ENCODE results near the gene METAP2. TPM values are rescaled to one million over a fixed set of nuclear protein-coding genes. Genes with fewer than 3 reads are reported as not detected.

Gene METAP2
- 63.3 to 75.5 TPM (median 73.0 TPM) in 3 replicates for total RNA-seq
- long read RNA-seq, transcript METAP2-210 (11 exons, 1,874 nt) = minor isoform, 10 of 97 reads
- long read RNA-seq, transcript METAP2-202 (11 exons, 3,601 nt) = major isoform, 79 of 97 reads
- long read RNA-seq, partial matches to known transcripts = 3 of 97 reads
- long read RNA-seq, other reads (novel, unspliced or antisense) = 4 of 97 reads

GRCh38 chr12:95473884-95474659 lies at the start of gene METAP2:
TSS of gene METAP2 (plus strand) at chr12:95474152. CDS start at chr12:95474180, 28 bp downstream.
- H3K4me3 Mint-ChIP-seq (ENCODE audit: unreplicated experiment) = peak within 1 kb of the TSS; percentile 100
- DNase-seq (ENCODE audit: low spot score) = peak; percentile 99
- peaks cover 18% of the 10 kb centered on the region for H3K36me3 Mint-ChIP-seq (ENCODE audit: low read depth)
- no peaks in the 10 kb centered on the region for H3K9me3 Mint-ChIP-seq (ENCODE audit: low read depth)
- H3K27me3 Mint-ChIP-seq (ENCODE audit: low read depth) = no peaks in the 10 kb centered on the region
- TF ChIP-seq CTCF (IDR thresholded peaks at IDR 0.05) = no peak
- H3K27ac Mint-ChIP-seq (ENCODE audit: unreplicated experiment) = peak within 1 kb of the TSS; percentile 100
- peaks cover 30% of the 10 kb centered on the region for H3K4me1 Mint-ChIP-seq (ENCODE audit: low read depth)

GRCh38 chr12:95424271-95424994 lies 49.5 kb upstream of the METAP2 start:
- no peaks in the 10 kb centered on the region for H3K36me3 Mint-ChIP-seq (ENCODE audit: low read depth)
- H3K9me3 Mint-ChIP-seq (ENCODE audit: low read depth) = peaks cover 4% of the 10 kb centered on the region
- H3K4me3 Mint-ChIP-seq (ENCODE audit: unreplicated experiment) = no peak overlapping the region
- DNase-seq (ENCODE audit: low spot score) = no peak
- no peak for TF ChIP-seq CTCF (IDR thresholded peaks at IDR 0.05)
- peaks cover 11% of the 10 kb centered on the region for H3K4me1 Mint-ChIP-seq (ENCODE audit: low read depth)
- H3K27me3 Mint-ChIP-seq (ENCODE audit: low read depth) = no peaks in the 10 kb centered on the region
- H3K27ac Mint-ChIP-seq (ENCODE audit: unreplicated experiment) = no peak overlapping the region

GRCh38 chr12:95429172-95429510 lies 44.8 kb upstream of the METAP2 start:
- Mint-ChIP-seq H3K4me1 (ENCODE audit: low read depth) (peaks cover 9% of the 10 kb centered on the region), H3K27ac (ENCODE audit: unreplicated experiment) (no peak overlapping the region), H3K9me3 (ENCODE audit: low read depth) (peaks cover 4% of the 10 kb centered on the region), H3K4me3 (ENCODE audit: unreplicated experiment) (no peak overlapping the region), H3K36me3 (ENCODE audit: low read depth) (no peaks in the 10 kb centered on the region), H3K27me3 (ENCODE audit: low read depth) (no peaks in the 10 kb centered on the region)
- TF ChIP-seq CTCF (IDR thresholded peaks at IDR 0.05) = no peak
- no peak for DNase-seq (ENCODE audit: low spot score)

GRCh38 chr12:95431120-95431519 lies 42.8 kb upstream of the METAP2 start:
- no peak overlapping the region for H3K27ac Mint-ChIP-seq (ENCODE audit: unreplicated experiment)

More at GRCh38 chr12:95431120-95431519, 42.8 kb upstream of the METAP2 start:
- TF ChIP-seq CTCF (IDR thresholded peaks at IDR 0.05) = no peak
- Mint-ChIP-seq H3K9me3 (ENCODE audit: low read depth) (no peaks in the 10 kb centered on the region), H3K27me3 (ENCODE audit: low read depth) (no peaks in the 10 kb centered on the region), H3K4me1 (ENCODE audit: low read depth) (peaks cover 4% of the 10 kb centered on the region), H3K4me3 (ENCODE audit: unreplicated experiment) (no peak overlapping the region), H3K36me3 (ENCODE audit: low read depth) (no peaks in the 10 kb centered on the region)
- DNase-seq (ENCODE audit: low spot score) = no peak
